Measurements from ENCODE around the gene TLNRD1.

Gene TLNRD1

GRCh38 chr15:81043281-81043934 is 42.7 kb downstream of the TLNRD1 start:
- no peak overlapping the region for H3K4me3 ChIP-seq (replicated peaks in 1 of 2; ENCODE audit: low read depth in 2 of 2, low read length in 2 of 2)
- TF ChIP-seq, protein P1, sequence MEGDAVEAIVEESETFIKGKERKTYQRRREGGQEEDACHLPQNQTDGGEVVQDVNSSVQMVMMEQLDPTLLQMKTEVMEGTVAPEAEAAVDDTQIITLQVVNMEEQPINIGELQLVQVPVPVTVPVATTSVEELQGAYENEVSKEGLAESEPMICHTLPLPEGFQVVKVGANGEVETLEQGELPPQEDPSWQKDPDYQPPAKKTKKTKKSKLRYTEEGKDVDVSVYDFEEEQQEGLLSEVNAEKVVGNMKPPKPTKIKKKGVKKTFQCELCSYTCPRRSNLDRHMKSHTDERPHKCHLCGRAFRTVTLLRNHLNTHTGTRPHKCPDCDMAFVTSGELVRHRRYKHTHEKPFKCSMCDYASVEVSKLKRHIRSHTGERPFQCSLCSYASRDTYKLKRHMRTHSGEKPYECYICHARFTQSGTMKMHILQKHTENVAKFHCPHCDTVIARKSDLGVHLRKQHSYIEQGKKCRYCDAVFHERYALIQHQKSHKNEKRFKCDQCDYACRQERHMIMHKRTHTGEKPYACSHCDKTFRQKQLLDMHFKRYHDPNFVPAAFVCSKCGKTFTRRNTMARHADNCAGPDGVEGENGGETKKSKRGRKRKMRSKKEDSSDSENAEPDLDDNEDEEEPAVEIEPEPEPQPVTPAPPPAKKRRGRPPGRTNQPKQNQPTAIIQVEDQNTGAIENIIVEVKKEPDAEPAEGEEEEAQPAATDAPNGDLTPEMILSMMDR (IDR thresholded peaks at IDR 0.05; ENCODE audit: low read depth, low read length) = no peak
- DNase-seq (ENCODE audit: low read depth in 2 of 2) = no peak

GRCh38 chr15:81043935-81044575 is 43.3 kb downstream of the TLNRD1 start:
- TF ChIP-seq, protein P1 (IDR thresholded peaks at IDR 0.05; ENCODE audit: low read depth, low read length) = no peak
- H3K4me3 ChIP-seq (replicated peaks in 1 of 2; ENCODE audit: low read depth in 2 of 2, low read length in 2 of 2) = no peak overlapping the region
- no peak for DNase-seq (ENCODE audit: low read depth in 2 of 2)

- H3K4me3 ChIP-seq (replicated peaks in 1 of 2; ENCODE audit: low read depth in 2 of 2, low read length in 2 of 2) = no peak overlapping the region
- no peak for DNase-seq (ENCODE audit: low read depth in 2 of 2)
- TF ChIP-seq, protein P1 (IDR thresholded peaks at IDR 0.05; ENCODE audit: low read depth, low read length) = no peak
These were observed 45.6 kb downstream of the TLNRD1 start for GRCh38 chr15:81046290-81046689.

DNA sequence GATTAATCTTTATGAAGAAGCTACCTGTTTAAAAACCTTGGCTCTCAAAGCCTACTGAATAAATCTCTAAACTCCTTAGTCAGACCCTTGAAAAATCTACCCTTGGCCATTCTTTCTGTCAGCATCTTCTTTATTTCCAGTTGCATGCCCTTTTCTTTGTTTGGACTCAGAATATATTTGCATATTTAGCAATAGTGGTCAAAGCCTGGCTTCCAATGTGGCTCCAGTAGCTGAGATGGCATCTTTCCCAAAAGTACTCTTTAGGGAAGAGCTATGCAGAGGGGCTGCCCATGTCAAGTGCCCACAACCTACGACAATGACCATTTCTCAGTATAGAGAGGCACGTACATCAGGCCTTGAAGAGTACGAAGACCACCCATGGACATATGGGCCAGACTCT is 47.2 kb downstream of the TLNRD1 start:
- TF ChIP-seq, protein P1 (IDR thresholded peaks at IDR 0.05; ENCODE audit: low read depth, low read length) = no peak
- no peak for DNase-seq (ENCODE audit: low read depth in 2 of 2)
- no peak overlapping the region for H3K4me3 ChIP-seq (replicated peaks in 1 of 2; ENCODE audit: low read depth in 2 of 2, low read length in 2 of 2)

DNA sequence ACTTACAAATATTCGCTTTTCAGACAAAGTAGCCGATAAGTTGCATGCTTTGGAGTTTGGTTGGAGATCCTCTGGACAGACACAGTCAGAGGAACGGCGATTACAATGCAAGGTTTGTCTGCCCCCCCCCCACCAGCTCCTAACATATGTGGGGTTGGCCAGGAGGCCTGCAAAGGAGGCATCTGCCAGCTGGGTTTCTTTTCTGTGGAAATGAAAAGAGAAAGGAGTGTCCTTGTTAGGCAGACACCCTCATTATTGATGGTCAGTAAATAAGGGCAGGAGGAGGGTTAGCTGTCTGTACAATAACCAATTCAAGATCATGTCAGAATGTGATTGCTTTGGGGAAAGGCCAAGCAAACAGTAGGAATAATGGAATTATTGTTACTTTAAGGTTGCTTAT is 49.1 kb downstream of the TLNRD1 start:
- TF ChIP-seq, protein P1 (IDR thresholded peaks at IDR 0.05; ENCODE audit: low read depth, low read length) = no peak
- DNase-seq (ENCODE audit: low read depth in 2 of 2) = no peak
- no peak overlapping the region for H3K4me3 ChIP-seq (replicated peaks in 1 of 2; ENCODE audit: low read depth in 2 of 2, low read length in 2 of 2)

DNA sequence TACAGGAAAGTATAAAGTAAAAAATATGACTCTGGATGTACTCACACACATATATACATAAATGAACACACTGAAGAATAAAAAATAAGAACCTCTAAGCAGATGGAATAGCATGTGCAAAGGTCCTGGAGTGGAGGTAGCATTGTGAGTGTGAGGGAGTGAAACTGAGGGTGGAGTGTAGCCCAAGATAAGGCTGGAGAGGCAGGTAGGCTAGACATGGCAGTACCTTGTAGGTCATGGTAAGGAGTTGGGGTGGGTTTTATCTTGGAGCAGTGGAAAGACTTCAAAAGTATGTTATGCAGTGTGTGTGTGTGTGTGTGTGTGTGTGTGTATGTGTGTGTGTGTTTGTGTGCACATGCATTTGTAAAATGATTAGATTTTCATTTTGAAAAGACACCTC is 49.5 kb downstream of the TLNRD1 start:
- TF ChIP-seq, protein P1 (IDR thresholded peaks at IDR 0.05; ENCODE audit: low read depth, low read length) = no peak
- DNase-seq (ENCODE audit: low read depth in 2 of 2) = no peak
- H3K4me3 ChIP-seq (replicated peaks in 1 of 2; ENCODE audit: low read depth in 2 of 2, low read length in 2 of 2) = no peak overlapping the region
